GM12878 (cell line): Measurements from ENCODE around the gene ARID4B.

Experiments
- ATF3 ChIP-seq: IDR thresholded peaks from 2 replicates; pipeline ENCODE4 v1.6.1; 2011; ENCODE audit warnings: low read depth, mild to moderate bottlenecking, low read length, moderate library complexity, borderline replicate concordance; ENCODE audit errors: extremely low read depth
- RBBP5 ChIP-seq: fragments of 200-600 bp; sonication (generic); conservative IDR thresholded peaks from 2 replicates; pipeline ENCODE4 v1.6.1; 2016

GRCh38 chr1:235329139-235329902, 1.3 kb upstream of the ARID4B start:
- TF ChIP-seq ATF3 (no peak), RBBP5 (no peak)
